ENCODE measurements around the gene LRRC40.

The LRRC40 gene

GRCh38 chr1:70101231-70101630, 104.1 kb downstream of the LRRC40 start:
- TF ChIP-seq, protein P1, sequence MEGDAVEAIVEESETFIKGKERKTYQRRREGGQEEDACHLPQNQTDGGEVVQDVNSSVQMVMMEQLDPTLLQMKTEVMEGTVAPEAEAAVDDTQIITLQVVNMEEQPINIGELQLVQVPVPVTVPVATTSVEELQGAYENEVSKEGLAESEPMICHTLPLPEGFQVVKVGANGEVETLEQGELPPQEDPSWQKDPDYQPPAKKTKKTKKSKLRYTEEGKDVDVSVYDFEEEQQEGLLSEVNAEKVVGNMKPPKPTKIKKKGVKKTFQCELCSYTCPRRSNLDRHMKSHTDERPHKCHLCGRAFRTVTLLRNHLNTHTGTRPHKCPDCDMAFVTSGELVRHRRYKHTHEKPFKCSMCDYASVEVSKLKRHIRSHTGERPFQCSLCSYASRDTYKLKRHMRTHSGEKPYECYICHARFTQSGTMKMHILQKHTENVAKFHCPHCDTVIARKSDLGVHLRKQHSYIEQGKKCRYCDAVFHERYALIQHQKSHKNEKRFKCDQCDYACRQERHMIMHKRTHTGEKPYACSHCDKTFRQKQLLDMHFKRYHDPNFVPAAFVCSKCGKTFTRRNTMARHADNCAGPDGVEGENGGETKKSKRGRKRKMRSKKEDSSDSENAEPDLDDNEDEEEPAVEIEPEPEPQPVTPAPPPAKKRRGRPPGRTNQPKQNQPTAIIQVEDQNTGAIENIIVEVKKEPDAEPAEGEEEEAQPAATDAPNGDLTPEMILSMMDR (IDR thresholded peaks at IDR 0.05; ENCODE audit: insufficient read depth, low read length, missing control alignments), result no peak
- ChIA-PET CTCF (no interaction called here), POLR2A (no interaction called here)
- no peak overlapping the region for H3K4me3 ChIP-seq (ENCODE audit: low read depth, low read length)
- no peak for DNase-seq (ENCODE audit: low read depth, low spot score)
